ENCODE data around the gene P2RY8.
"Not testable (repeated sequence)": the region's sequence is repeated elsewhere in the genome, so short reads cannot be mapped to it uniquely, and the experiment has no call there.

P2RY8 gene

DNA sequence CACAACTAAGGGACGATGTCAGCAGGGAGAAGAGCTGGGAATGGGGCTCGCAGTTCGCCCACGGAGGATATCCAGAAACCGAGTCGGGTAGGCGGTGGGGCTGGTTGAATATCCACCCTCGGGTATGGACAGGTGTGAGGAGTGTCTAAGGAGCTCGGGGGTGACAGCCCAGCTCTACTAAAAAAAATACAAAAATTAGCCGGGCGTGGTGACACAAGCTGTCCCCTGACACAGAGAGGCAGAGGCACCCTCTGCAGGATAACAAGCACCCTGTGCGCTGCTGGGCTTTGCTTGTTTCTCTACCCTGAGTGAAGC is 72.1 kb downstream of the P2RY8 start:
- no peak for DNase-seq (ENCODE audit: low read depth in 2 of 2)

DNA sequence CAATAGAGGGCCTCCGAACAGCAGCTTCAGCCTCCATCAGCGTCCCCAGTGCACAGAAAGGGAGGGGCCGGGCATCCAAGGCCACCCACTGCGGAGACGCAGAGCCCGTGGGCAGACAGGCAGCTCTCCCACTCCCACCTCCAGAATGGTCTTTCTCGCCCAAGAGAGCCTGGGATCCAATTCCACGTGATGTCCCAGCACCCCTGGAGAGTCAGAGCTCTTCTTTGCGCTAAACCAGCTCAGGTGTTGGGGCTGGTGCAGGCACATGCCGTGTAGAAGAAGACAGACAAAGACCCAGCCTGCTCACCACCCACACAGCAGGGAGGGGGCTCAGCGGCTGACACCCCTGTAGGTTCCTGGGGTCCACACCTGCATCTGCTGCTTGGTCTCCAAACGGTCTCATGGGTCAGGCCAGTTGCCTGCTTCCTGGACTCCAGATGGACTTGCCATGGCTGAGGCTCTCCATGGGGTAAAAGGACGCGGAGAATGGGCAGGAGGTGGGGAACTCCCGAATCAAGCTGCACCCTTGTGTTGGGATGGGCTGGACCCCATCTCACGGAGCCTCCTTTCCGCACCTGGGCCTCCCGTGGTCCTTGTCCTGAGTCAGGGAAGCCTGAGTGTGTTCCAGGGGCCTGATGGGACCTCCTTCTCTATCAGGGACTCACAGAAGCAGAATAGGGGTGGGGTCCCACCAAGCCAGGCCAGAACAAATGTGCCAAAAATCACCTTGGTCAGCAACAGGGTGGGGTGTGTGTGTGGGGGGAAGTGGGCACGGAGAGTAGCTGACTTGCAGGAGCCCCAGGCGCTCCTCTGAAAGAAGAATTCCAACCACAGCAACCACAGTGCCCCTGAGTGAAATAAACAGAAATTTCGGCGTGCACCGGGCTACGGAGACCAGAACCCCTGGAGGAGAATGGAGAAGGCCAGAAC is 72.7 kb downstream of the P2RY8 start:
- DNase-seq (ENCODE audit: low read depth in 2 of 2) = no peak

DNA sequence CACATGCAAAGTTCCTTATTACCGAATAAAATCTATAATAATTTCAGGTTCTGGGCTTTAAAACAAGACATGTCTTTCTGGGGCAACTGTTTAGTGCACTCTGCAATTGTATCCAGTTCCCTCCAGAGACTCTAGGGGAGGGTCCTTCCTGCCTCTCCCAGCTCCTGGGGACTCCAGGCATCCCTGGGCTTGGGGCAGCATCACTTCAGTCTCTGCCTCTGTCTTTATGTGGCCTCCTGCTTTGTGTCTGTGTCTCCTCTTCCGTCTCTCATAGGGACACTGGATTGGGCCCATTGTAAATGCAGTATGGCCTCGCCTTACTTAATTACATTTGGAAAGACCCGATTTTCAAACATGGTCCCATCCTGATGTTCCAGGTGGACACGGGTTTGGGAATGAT is 73.4 kb downstream of the P2RY8 start:
- DNase-seq (ENCODE audit: low read depth in 2 of 2) = no peak

DNA sequence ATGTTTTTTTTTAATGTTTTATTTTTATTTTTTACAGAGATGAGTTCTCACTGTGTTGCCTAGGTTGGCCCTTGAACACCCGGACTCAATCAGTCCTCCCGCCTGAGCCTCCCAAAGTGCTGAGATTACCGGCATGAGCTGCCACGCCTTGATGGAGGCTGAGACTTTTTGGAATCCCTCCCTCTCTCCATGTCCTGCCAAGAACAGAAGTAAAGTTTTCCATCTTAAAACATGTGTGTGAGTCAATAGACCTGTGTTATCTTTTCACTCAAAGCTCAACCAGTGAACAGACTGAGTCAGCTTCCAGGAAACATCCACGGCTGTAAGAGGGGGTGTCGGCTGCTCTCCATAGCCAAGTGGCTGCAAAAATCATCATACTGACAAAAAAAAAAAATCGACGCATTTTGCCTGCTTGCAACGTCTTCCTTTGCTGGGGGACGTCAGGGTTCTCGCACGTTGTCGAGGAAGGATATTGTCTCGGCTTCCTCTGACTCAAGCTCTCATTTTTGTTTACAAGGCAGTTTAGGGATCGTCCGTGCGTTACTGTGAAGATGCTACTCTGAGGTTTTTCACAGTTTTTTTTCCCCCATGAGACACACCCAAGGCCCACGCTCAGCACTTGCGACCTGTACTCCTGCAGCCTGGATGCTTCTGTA is 74.3 kb downstream of the P2RY8 start:
- DNase-seq (ENCODE audit: low read depth in 2 of 2) = peak; percentile 50 to 74

DNA sequence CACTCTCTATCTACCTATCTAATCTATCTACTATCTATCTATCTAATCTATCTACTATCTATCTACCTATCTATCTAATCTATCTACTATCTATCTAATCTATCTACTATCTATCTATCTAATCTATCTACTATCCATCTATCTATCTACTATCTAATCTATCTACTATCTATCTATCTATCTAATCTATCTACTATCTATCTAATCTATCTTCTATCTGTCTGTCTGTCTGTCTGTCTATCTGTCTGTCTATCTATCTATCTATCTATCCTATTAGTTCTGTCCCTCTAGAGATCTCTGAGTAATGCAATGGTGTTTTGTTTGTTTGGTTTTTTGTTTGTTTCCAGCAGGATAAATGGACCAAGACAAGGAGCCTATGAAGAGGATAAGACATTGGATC is 74.9 kb downstream of the P2RY8 start:
- no peak for DNase-seq (ENCODE audit: low read depth in 2 of 2)

DNA sequence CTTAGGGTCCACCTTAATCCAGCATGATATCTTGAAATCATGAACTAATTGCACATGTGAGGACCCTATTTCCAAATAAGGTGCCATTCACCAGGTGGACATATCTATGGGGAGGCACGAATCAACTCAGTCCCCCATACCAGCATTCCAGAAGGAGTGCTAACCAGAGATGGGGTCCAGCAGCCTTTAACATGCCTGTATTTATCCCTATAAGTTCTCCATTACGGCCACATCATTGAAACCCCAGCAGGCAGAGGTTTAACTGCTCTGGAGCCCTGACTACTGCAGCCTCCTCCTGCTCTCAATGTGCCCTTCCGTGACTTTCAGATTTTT is 81.1 kb downstream of the P2RY8 start:
- no peak for DNase-seq (ENCODE audit: low read depth in 2 of 2)

DNA sequence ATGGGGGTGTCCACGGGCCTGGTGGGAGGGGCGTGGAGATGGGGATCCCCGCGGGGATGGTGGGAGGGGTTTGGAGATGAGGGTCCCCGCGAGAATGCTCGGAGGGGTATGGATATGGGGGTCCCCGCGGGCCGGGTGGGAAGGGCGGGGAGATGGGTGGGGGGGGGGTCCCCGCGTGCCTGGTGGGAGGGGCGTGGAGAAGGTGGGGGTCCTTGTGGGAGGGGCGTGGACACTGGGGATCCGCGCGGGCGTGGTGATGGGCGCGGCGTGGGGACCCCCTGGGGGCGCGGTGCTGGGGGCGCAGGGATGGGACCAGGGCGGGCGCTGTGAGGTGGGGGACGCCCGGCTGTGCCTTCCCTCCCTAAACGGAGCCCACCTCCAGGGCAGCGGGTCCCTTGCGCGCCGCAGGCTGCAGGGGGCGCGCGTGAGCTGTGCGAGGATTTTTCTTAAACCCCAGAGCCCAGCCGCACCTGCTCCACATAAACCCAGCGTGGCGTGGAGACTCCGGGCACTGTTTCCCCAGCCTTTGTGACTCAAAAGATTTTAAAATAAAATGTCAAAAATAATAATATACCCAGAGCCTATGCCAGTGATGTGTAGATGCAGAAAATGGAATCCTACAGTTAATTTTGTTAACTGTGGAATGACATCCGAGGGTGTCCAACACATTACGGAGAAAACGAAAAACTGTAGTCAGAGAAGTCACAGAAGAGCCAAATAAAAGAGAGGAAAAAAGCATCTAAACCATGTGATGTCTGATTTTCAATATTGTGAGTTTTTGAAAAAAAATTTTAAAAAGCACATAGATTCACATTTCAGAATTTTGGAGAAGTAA is 82.8 kb downstream of the P2RY8 start:
- peak; percentile 76 for DNase-seq (ENCODE audit: low read depth in 2 of 2)

DNA sequence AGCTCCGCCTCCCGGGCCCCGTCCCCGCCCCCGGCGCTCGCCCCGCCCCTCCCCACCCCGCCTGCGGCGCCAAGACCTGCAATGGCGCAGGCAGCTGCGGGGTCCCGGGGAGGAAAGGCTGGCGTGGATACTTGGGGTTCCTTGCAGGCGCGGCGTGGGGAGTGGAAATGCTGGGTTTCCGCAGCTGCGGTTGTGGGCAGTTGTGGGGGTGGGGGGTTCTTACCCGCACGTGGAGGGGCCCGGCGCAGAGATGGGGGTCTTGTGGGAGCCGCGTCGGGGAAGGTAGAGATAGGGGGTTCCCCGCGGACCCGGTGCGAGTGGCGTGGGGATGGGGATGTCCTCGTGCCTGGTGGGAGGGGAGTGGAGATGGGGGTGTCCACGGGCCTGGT is 83.6 kb downstream of the P2RY8 start:
- DNase-seq (ENCODE audit: low read depth in 2 of 2) = peak in 1 of 2 donors; percentile 69

DNA sequence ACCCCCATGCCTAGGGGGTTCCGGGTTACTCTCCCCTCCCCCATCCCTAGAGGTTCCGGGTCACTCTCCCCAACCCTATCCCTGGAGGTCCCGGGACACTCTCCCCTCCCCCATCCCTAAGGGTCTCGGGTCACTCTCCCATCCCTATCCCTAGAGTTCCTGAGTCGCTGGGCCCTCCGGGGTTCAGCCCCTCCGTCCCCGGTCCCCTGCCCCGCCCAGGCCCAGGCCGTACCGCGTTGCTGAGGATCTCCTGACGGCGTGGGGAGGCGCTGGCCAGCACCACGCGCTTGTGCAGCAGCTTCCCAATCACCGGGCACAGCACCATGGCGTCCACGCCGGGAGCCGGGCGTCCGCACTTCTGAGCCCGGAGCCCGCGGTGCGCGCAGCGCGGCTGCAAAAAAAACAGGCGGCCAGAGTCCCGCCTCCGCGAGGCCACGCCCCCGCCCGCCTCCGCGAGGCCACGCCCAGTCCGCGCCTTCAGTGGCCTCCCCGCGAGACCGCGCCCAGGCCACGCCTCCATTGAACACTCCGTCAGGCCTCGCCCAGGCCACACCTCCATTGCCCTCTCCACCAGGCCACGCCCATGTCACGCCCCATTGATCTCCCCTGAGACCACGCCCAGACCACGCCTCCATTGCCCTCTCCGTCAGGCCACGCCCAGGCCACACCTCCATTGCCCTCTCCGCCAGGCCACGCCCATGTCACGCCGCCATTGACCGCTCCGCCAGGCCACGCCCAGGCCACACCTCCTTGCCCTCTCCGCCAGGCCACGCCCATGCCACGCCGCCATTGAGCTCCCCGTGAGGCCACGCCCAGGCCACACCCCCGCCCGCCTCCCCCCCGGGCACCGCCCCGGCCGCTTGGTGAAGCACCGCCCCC is 84.2 kb downstream of the P2RY8 start, which contains the start of gene ASMTL:
Gene ASMTL, minus strand, starts transcription at position 394 of the 879 bp plus-strand sequence. Its CDS starts 69 bp downstream, at position 325.
- DNase-seq (ENCODE audit: low read depth in 2 of 2) = peak; percentile 100

DNA sequence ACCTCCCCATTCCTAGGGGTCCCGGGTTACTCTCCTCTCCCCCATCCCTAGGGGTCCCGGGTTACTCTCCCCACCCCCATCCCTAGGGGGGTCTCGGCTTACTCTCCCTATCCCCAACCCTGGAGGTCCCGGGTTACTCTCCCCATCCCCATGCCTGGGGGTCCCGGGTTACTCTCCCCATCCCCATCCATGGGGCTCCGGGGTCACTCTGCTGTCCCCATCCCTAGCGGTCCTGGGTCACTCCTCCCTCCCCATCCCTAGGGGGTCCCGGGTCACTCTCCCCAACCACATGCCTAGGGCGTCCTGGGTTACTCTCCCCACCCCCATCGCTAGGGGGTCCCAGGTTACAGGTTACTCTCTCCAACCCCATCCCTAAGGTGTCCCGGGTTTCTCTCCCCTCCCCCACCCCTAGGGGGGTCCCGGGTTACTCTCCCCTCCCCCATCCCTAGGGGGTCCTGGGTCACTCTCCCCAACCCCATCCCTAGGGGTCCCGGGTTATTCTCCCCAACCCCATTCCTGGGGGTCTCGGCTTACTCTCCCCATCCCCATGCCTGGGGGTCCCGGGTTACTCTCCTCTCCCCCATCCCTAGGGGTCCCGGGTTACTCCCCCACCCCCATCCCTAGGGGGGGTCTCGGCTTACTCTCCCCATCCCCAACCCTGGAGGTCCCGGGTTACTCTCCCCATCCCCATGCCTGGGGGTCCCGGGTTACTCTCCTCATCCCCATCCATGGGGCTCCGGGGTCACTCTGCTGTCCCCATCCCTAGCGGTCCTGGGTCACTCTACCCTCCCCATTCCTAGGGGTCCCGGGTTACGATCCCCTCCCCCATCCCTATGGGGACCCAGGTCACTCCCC is 85.1 kb downstream of the P2RY8 start:
- DNase-seq (ENCODE audit: low read depth in 2 of 2) = no peak

DNA sequence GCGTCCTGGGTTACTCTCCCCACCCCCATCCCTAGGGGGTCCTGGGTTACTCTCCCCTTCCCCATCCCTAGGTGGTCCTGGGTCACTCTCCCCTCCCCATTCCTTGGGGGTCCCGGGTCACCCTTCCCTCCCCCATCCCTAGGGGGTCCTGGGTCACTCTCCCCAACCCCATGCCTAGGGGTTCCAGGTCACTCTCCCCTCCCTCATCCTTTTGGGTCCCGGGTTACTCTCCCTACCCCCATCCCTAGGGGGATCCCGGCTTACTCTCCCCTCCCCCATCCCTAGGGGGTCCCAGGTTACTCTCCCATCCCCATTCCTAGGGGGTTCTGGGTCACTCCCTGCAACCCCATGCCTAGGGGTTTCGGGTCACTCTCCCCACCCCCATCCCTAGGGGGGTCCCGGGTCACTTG is 85.7 kb downstream of the P2RY8 start:
- DNase-seq (ENCODE audit: low read depth in 2 of 2) = no peak

DNA sequence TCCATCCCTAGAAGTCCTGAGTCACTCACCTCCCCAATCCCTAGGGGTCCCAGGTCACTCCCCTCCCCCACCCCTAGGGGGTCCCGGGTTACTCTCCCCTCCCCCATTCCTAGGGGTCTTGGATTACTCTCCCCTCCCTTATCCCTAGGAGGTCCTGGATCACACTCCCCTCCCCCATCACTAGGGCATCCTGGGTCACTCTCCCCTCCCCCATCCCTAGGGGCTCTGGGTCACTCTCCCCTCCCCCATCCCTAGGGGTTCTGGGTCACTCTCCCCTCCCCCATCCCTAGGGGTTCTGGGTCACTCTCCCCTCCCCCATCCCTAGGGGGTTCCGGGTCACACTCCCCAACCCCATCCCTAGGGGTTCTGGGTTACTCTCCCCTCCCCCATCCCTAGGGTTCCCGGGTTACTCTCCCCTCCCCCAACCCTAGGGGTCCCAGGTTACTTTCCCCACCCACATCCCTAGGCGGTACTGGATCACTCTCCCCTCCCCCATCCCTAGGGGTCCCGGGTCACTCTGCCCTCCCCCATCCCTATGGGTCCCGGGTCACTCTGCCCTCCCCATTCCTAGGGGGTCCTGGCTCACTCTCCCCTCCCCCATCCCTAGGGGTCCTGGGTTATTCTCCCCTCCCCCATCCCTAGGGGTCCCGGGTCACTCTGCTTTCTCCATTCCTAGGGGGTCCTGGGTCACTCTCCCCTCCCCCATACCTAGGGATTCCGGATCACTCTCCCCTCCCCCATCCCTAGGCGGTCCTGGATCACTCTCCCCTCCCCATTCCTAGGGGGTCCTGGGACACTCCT is 86.4 kb downstream of the P2RY8 start:
- DNase-seq (ENCODE audit: low read depth in 2 of 2) = no peak

DNA sequence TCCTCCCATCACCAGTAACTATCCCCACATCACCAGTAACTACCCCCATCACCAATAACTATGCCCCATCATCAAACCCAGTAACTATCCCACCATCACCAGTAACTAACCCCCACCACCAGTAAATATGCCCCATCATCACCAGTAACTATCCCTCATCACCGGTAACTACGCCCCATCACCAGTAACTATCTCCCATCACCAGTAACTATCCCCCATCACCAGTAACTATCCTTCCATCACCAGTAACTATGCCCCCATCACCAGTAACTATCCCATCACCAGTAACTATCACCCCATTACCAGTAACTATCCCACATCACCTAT is 87.2 kb downstream of the P2RY8 start:
- no peak for DNase-seq (ENCODE audit: low read depth in 2 of 2)

DNA sequence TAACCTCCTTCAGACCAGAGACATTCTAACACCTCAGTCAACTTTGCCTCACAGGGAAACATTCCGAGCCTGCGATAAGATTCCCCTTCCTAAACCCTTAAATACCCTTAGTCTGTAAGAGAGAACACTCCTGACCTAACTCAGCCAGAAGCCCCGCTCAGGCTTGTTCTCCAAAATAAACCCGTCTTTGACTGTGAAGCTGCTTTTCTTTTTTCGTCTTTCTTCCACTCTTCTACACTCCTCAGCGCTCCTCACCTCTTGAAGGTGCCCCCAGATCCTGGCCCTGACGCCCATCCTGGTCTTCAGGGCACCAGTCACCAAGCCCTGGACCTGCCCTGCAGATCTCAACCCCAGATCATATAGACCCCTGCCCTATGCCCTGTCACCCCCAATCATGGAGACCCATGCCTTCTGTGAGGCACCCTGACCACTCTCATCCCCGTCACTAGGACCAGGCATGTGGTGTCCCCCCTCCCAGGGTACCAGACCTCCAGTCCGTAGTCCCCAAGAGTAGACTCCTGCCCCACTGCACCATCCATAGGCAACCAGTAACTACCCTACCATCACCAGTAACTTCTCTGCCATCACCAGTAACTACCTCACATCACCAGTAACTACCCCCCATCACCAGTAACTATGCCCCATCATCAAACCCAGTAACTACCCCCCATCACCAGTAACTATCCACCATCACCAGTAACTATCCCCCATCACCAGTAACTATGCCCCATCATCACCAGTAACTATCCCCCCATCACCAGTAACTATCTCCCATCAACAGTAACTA is 87.8 kb downstream of the P2RY8 start:
- DNase-seq (ENCODE audit: low read depth in 2 of 2) = no peak

DNA sequence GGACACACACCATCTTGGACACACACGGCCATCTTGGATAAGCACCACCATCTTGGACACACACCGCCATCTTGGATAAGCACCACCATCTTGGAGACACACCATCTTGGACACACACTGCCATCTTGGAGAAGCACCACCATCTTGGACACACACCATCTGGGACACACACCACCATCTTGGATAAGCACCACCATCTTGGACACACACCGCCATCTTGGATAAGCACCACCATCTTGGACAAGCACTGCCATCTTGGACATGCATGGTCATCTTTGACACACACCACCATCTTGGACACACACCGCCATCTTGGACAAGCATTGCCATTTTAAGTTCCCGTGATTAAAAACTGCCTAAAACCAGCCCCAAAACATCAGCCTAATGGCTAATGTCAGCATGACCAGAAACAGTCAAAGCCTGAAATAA is 88.4 kb downstream of the P2RY8 start:
- DNase-seq (ENCODE audit: low read depth in 2 of 2) = not testable (repeated sequence)

DNA sequence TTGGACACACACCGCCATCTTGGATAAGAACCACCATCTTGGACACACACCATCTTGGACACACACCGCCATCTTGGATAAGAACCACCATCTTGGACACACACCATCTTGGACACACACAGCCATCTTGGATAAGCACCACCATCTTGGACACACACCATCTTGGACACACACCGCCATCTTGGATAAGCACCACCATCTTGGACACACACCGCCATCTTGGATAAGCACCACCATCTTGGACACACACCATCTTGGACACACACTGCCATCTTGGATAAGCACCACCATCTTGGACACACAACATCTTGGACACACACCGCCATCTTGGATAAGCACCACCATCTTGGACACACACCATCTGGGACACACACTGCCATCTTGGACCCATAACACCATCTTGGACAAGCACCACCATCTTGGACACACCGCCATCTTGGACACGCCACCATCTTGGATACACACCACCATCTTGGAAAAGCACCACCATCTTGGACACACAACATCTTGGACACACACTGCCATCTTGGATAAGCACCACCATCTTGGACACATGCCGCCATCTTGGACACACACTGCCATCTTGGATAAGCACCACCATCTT is 88.9 kb downstream of the P2RY8 start:
- DNase-seq (ENCODE audit: low read depth in 2 of 2) = not testable (repeated sequence)

DNA sequence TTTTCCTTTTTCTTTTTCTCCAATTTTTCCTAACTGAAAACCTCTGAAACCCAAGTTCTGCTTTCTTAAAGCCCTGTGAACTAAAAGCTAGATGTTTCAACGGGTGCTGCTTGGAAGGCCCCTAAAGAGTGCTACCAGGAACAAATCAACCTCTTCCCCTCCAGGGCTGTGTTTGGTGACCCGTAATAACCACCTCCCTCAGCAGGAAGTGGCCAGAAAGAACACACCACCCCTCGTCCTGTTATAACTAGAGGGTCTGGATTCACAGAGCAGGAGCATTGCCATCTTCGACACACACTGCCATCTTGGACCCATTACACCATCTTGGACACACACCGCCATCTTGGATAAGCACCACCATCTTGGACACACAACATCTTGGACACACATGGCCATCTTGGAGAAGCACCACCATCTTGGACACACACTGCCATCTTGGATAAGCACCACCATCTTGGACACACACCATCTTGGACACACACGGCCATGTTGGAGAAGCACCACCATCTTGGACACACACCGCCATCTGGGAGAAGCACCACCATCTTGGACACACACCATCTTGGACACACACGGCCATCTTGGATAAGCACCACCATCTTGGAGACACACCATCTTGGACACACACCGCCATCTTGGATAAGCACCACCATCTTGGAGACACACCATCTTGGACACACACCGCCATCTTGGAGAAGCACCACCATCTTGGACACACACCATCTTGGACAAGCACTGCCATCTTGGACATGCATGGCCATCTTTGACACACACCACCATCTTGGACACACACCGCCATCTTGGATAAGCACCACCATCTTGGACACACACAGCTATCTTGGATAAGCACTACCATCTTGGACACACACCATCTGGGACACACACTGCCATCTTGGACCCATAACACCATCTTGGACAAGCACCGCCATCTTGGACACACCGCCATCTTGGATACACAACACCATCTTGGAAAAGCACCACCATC is 89.7 kb downstream of the P2RY8 start:
- not testable (repeated sequence) for DNase-seq (ENCODE audit: low read depth in 2 of 2)
